Activated T-cell treated with anti-CD3 and anti-CD28 coated beads, Interleukin-2, amount 50 U/mL, for 4 hours (primary cell): ENCODE measurements around the gene POU2AF2. TPM values are rescaled to one million over a fixed set of nuclear protein-coding genes. Genes with fewer than 3 reads are reported as not detected.
"Not testable (repeated sequence)": the region's sequence is repeated elsewhere in the genome, so short reads cannot be mapped to it uniquely, and the experiment has no call there.

Source experiments
- ATAC-seq, 2 donors: fragments of 200-7000 bp; cut with Tn5 transposase; one replicate each; pipeline ENCODE4 v1.10.0; 2021
- DNase-seq: peaks from one replicate; pipeline ENCODE4 v3.0.0-alpha.2; 2020
- H3K27me3 Mint-ChIP-seq: one replicate; pipeline ENCODE4 v1.8.0; 2021; ENCODE audit warnings: low read depth, mixed read lengths
- H3K36me3 Mint-ChIP-seq: one replicate; pipeline ENCODE4 v1.8.0; 2022; ENCODE audit warnings: mixed read lengths; ENCODE audit not compliant: insufficient read depth
- H3K4me1 Mint-ChIP-seq: one replicate; pipeline ENCODE4 v1.8.0; 2021; ENCODE audit warnings: low read depth, mixed read lengths
- H3K4me3 Mint-ChIP-seq: one replicate; pipeline ENCODE4 v1.8.0; 2021; ENCODE audit warnings: mild to moderate bottlenecking, moderate library complexity, mixed read lengths
- H3K9me3 Mint-ChIP-seq: one replicate; pipeline ENCODE4 v1.8.0; 2021; ENCODE audit warnings: mixed read lengths
- total RNA-seq, 3 donors: library from RNA; stranded (reverse); gene quantifications; one replicate each; pipeline ENCODE4 v1.2.1, GENCODE V29; 2021

The POU2AF2 gene
- total RNA-seq, 3 donors from 2014 or later: not detected

DNA sequence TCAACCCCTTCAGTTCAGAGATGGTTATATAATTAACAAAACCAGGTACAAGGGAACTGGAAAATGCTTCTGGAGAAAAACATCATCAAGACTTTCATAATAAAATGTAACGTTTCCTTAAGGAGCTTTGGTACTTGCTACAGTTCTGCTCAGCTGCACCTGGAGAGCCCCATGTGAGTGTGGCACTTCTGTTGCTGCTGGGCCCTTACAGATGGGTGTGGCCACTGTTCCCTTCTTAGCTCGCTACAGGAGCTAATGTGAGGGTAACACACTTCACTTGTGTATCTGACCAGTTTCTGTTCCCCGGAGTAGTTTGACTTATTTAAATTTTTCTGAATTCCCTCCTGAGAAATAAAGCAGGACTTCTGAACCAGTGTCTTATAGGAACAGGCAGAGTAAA is 56.8 kb downstream of the POU2AF2 start:
- ATAC-seq (no peak), DNase-seq (no peak)
- Mint-ChIP-seq H3K9me3 (no peaks in the 10 kb centered on the region), H3K27me3 (peaks cover 41% of the 10 kb centered on the region), H3K4me1 (peaks cover 2% of the 10 kb centered on the region), H3K4me3 (no peak overlapping the region), H3K36me3 (no peaks in the 10 kb centered on the region)

DNA sequence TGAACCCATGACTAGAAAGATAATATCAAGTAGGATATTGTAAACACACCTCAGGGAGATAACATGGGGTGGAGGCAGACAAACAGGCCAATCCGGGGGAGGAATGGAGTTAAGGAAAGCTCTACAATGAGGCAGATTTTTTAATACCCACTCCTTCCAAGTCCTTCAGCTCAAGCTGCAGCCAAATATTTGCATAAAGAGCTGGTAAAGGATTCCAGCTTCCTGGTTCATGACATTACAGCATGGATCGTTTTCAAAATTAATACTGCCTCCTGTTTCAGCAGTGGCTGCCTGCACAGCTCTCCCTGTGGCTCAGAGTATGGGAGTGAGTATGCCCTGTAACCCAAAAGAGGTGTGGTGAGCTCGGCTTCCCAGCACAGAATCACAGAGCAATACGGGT is 57.9 kb downstream of the POU2AF2 start:
- DNase-seq (no peak), ATAC-seq (no peak)
- no peaks in the 10 kb centered on the region for H3K36me3 Mint-ChIP-seq
- peaks cover 32% of the 10 kb centered on the region for H3K27me3 Mint-ChIP-seq
- H3K9me3 Mint-ChIP-seq: no peaks in the 10 kb centered on the region
- H3K4me3 Mint-ChIP-seq: no peak overlapping the region
- peaks cover under 1% of the 10 kb centered on the region for H3K4me1 Mint-ChIP-seq

DNA sequence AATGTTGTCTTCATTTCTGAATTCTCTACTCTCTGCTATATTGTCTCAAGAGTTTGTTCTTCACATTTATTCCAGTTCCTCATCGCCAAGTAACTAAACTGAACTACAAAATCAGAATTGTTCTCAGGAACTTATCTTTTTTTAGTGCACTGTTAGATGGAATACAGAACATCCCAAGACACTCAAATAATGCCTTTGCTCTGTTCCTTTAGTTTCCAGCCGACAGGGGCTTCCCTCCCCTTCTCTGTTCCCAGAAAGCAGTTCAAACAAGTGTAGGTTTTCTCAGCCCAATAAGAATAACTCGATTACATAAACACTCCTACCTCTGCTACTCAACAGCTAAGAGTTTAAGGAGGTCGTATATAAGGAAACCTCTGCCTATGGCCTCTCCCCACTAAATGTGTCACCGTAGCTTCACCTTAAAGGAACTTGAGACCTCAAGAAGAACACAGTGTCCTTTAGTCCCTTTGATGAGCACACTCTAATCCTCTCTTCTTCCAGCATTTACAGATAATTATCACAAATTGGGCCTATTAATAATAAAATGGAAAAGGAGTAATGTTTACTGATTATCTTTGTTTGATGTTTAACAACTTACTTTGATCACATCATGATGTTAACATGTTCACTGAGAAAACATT is 59.8 kb downstream of the POU2AF2 start:
- ATAC-seq: no peak
- H3K9me3 Mint-ChIP-seq: no peaks in the 10 kb centered on the region
- DNase-seq: no peak
- no peak overlapping the region for H3K4me3 Mint-ChIP-seq
- no peaks in the 10 kb centered on the region for H3K4me1 Mint-ChIP-seq
- no peaks in the 10 kb centered on the region for H3K36me3 Mint-ChIP-seq
- peaks cover 26% of the 10 kb centered on the region for H3K27me3 Mint-ChIP-seq

DNA sequence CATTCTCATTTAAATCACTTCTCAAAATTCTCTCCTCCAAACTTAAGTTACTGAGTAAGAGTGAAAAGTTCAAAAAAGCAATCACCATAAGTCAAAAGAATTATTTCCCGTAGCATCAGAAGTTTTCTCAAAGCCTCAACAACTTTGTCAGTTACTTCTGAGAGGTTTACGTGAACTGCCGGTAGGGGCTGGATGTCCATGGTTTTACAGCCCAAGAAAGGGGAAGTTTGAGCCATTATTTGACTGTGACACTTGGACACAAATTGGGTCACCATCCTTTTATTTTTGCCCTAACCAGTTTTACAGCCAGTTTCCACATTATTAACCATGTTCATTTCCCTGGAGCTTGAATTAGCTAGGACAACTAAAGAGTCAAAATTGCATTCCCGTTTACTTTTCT is 60.4 kb downstream of the POU2AF2 start:
- H3K27me3 Mint-ChIP-seq: peaks cover 20% of the 10 kb centered on the region
- no peaks in the 10 kb centered on the region for H3K9me3 Mint-ChIP-seq
- H3K4me3 Mint-ChIP-seq: no peak overlapping the region
- H3K36me3 Mint-ChIP-seq: no peaks in the 10 kb centered on the region
- ATAC-seq (no peak), DNase-seq (no peak)
- no peaks in the 10 kb centered on the region for H3K4me1 Mint-ChIP-seq

DNA sequence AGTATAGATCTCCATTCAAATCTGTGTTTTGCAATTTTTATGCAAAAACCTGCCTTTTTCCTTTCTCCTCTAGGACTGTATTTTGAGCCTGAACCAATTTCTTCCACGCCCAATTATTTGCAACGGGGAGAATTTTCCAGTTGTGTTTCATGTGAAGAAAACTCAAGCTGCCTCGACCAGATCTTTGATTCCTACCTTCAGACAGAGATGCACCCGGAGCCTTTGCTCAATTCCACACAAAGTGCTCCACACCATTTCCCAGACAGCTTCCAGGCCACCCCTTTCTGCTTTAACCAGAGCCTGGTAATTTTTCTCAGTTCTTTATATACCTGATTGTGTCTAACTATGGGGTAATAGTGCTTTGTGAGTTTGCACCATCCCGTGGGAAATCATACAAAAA is 60.8 kb downstream of the POU2AF2 start:
- Mint-ChIP-seq H3K27me3 (peaks cover 17% of the 10 kb centered on the region), H3K4me1 (no peaks in the 10 kb centered on the region)

DNA sequence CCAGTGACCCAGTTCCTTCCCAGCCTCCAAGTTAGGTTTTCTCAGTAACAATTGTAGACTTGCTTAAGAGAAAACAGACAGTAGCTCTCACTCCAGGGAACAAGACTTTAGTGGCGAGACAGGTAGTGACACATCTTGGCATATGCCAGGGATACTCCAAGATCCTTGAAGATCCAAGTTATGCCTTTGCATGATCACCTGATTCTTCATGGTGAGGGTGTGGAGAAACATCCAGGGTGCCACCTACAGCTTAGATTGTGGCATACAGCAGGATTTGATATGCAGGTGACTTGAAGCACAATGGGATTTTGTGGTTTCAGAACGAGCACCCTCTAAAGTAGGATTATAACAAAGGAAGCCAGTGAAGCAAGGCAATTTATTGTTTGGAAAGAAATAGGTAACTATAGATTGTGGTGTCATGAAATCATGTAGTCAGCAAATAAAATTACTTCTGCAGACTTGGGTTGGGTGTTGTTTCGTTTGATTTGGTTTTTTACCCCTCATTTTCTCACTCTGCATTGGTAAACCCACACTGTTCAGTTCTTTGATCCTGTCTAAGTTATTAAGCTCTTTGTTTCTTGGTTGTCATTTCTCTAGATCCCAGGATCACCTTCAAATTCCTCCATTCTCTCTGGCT is 62.1 kb downstream of the POU2AF2 start:
- no peaks in the 10 kb centered on the region for H3K9me3 Mint-ChIP-seq

More for the DNA sequence above, 60.8 kb downstream of the POU2AF2 start:
- Mint-ChIP-seq H3K4me3 (no peak overlapping the region), H3K36me3 (no peaks in the 10 kb centered on the region), H3K9me3 (no peaks in the 10 kb centered on the region)
- DNase-seq (no peak), ATAC-seq (no peak)

DNA sequence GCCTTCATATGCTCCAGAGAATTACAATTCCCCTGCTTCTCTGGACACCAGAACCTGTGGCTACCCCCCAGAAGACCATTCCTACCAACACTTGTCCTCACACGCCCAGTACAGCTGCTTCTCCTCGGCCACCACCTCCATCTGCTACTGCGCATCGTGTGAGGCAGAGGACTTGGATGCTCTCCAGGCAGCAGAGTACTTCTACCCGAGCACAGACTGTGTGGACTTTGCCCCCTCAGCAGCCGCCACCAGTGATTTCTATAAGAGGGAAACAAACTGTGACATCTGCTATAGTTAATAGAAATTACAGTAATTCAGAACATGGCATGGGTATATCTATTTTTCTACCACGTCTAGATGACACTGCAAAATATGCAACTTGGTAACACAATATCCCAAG is 62.6 kb downstream of the POU2AF2 start:
- H3K36me3 Mint-ChIP-seq: no peaks in the 10 kb centered on the region
- DNase-seq (no peak), ATAC-seq (no peak)
- no peak overlapping the region for H3K4me3 Mint-ChIP-seq
- H3K9me3 Mint-ChIP-seq: no peaks in the 10 kb centered on the region
- H3K27me3 Mint-ChIP-seq: peaks cover 16% of the 10 kb centered on the region
- H3K4me1 Mint-ChIP-seq: no peaks in the 10 kb centered on the region

More for the DNA sequence above, 62.1 kb downstream of the POU2AF2 start:
- Mint-ChIP-seq H3K36me3 (no peaks in the 10 kb centered on the region), H3K4me3 (no peak overlapping the region), H3K27me3 (peaks cover 18% of the 10 kb centered on the region), H3K4me1 (no peaks in the 10 kb centered on the region)
- ATAC-seq: no peak
- DNase-seq: no peak

DNA sequence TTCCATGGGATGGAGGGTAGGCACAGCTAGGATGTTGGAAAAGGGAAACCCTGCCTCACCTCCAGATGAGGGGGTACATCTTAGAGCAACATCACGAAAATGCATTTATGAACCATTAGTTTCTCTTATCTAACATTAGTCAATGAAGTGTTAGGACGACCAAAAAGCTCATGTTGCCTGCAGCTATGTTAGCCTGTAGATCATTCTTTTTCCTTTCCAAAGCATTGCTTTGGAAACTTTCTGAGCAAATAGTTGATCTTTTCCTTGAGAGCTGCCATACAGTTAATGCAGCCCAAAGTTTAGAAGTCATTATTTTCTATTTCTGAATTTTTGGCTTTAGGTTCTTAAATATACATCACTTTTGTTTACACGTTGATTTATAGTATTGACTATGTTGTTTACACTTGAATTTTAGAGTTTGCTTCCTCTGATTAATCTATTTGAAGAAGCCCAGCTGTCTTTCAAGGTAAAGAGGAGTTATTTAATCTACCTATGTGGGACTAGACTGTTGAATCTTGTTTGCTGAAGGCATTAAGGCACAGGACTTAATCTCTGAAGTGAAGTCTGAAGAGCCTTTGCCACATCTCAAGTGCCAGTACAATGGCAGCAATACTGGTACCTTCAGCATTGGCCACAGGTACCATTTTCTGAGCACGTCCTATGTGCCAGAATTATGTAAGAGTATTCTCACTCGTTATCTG is 63.8 kb downstream of the POU2AF2 start:
- ATAC-seq: no peak
- Mint-ChIP-seq H3K4me3 (no peak overlapping the region), H3K27me3 (peaks cover 16% of the 10 kb centered on the region), H3K9me3 (no peaks in the 10 kb centered on the region), H3K4me1 (no peaks in the 10 kb centered on the region), H3K36me3 (no peaks in the 10 kb centered on the region)
- no peak for DNase-seq

DNA sequence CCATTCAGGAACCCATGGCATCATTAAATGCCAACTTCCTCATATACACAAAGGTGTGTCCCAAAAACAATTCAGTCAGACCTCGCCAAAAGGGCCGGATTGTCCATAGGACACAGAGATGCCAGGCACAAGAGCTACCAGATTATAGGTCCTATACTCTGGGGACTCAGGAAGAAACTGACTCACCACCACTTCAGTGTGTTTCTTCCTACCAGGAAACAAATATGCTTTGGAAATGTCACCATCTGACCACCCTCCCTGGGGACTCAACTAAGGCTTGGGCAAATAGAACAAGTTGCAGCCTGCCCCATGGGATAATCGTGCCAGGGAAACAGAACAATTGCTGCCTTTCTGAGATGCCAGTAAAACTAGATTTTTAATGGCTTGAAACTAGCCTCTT is 64.6 kb downstream of the POU2AF2 start:
- no peaks in the 10 kb centered on the region for H3K36me3 Mint-ChIP-seq
- H3K4me3 Mint-ChIP-seq: no peak overlapping the region
- peaks cover 14% of the 10 kb centered on the region for H3K27me3 Mint-ChIP-seq
- H3K4me1 Mint-ChIP-seq: no peaks in the 10 kb centered on the region
- ATAC-seq (no peak), DNase-seq (no peak)
- no peaks in the 10 kb centered on the region for H3K9me3 Mint-ChIP-seq

DNA sequence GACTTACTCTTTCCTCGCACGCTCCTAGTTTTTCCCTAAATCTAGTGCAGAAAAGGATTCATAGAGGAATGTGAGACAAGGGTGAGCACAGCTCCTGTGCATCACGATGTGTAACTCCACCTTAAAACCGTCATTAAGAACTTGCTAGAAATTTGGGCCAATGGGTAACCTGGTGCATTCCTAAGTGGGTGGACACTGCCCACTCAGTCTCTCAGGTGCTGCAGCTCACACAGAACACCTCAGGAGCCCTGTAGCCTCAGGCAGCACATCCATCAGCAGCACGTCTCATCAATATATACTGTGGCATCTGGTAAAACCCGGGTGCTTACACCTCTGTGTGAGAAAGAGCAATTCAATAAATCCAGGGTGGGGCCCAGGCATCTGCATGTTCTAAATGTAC is 65.2 kb downstream of the POU2AF2 start:
- Mint-ChIP-seq H3K4me3 (no peak overlapping the region), H3K27me3 (peaks cover 14% of the 10 kb centered on the region), H3K4me1 (no peaks in the 10 kb centered on the region), H3K36me3 (no peaks in the 10 kb centered on the region), H3K9me3 (no peaks in the 10 kb centered on the region)
- ATAC-seq: no peak
- DNase-seq: no peak

DNA sequence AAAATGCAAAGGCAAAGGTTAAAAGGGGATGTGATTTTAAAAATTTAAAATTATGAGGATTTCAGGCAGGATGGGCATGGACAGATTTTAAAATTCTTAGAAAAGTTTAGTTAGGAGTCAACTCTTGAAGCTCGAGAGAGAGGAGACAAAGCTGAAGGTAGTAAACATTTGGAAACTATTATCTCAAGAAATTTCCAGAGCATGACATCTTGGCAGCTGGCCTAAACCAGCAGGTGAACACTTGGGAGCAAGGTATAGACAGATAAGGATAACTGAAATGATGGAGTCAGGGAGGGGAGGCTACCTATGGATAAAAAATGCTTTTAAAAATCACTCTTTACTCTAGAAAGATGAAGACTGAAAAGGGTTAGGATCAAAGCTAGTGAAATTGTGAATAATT is 66.6 kb downstream of the POU2AF2 start:
- H3K4me1 Mint-ChIP-seq: no peaks in the 10 kb centered on the region
- H3K36me3 Mint-ChIP-seq: no peaks in the 10 kb centered on the region
- DNase-seq (no peak), ATAC-seq (no peak)
- no peak overlapping the region for H3K4me3 Mint-ChIP-seq
- peaks cover 9% of the 10 kb centered on the region for H3K27me3 Mint-ChIP-seq
- H3K9me3 Mint-ChIP-seq: no peaks in the 10 kb centered on the region

DNA sequence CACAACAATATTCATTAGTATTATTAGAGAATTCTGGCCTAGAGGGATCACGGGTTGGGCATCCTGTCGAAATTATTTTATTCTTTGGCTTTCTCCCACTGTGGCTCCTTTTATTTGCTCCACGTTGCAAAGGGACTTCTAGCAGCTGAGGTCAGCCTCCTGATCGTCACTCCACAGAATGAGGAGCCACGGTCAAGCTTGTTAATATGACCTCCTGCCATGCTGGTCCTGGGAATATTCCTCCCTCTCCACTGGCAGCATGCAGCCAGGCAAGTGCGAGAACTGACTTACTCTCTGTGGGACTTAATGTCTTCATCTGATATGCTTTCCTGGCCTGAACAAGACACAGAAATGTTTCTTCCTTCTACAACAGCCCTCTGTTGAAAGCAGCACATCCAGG is 73.8 kb downstream of the POU2AF2 start:
- Mint-ChIP-seq H3K4me3 (no peak overlapping the region), H3K4me1 (no peaks in the 10 kb centered on the region), H3K36me3 (no peaks in the 10 kb centered on the region), H3K9me3 (no peaks in the 10 kb centered on the region), H3K27me3 (peaks cover 2% of the 10 kb centered on the region)
- DNase-seq: no peak
- no peak for ATAC-seq

DNA sequence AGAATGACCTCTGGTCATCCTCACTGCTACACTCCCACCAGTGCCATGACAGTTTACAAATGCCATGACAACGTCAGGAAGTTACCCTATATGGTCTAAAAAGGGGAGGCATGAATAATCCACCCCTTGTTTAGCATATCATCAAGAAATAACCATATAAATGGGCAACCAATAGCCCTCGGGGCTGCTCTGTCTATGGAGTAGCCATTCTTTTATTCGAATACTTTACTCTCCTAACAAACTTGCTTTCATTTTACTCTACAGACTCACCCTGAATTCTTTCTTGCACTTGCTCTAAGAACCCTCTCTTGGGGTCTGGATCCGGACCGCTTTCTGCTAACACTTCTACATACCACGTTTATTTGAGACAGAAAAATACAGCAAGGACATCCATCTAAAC is 74.7 kb downstream of the POU2AF2 start:
- H3K4me3 Mint-ChIP-seq, H3K9me3 Mint-ChIP-seq, DNase-seq, H3K4me1 Mint-ChIP-seq, ATAC-seq, H3K27me3 Mint-ChIP-seq, H3K36me3 Mint-ChIP-seq: not testable (repeated sequence)

DNA sequence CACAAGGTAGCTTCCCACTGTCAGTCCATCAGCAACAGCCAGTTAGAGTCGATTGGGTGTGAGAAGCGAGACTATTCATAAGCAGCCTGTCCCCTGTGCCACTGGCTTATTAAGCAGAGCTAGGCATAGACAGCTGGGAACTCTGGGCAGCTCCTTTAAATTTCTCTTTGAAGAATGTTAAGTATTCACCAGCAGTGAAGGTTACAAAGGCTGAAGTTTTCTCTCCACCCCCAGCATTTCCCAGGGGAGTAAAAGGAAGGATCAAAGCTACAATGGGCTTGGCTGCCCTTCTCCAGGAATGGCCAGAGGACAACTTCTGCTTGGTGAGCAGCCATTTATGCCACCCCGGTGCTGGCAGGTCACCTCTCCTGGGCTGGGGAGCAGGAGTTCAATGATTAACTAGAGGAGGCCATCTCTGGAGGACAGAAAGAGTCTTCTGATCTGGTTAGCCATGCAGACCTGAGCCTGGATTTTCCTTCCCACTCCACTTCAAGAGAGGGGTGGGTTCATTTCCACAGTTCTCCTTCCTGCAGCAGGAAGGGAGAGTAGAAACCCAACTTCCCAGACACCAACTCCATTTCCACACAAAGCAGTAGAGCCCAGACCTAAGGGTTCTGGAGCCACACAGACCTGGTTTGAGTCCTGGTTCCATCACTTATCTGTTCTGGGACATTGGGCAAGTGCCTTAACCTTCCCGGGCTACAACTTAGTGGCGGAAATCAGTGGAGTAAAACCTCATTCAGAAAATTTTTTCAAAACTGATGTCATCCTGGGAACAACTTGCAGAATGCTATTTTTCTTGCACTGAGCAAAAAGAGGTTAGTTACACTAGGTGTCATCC is 75.4 kb downstream of the POU2AF2 start:
- Mint-ChIP-seq H3K36me3 (no peaks in the 10 kb centered on the region), H3K4me1 (no peaks in the 10 kb centered on the region), H3K4me3 (no peak overlapping the region), H3K9me3 (no peaks in the 10 kb centered on the region), H3K27me3 (no peaks in the 10 kb centered on the region)
- DNase-seq: no peak
- no peak for ATAC-seq
